GM12873 (cell line): ENCODE results near the gene FAM234B.

ENCODE experiments used
- CTCF ChIP-seq: IDR thresholded peaks from 2 replicates; pipeline ENCODE4 v1.5.1; 2012; ENCODE audit warnings: low read depth, mild to moderate bottlenecking, moderate library complexity, low read length, control low read depth; ENCODE audit not compliant: insufficient read depth; ENCODE audit errors: missing control alignments

Gene FAM234B

GRCh38 chr12:12999959-13000615 lies 44.1 kb upstream of the FAM234B start, which contains the start of gene HEBP1:
Gene HEBP1 (minus strand): TSS chr12:13000265. CDS start chr12:13000114, 151 bp downstream.
- no peak for TF ChIP-seq CTCF

- no peak for TF ChIP-seq CTCF
Measured at GRCh38 chr12:13000616-13000924, 43.6 kb upstream of the FAM234B start.

GRCh38 chr12:13000925-13001774 lies 43.0 kb upstream of the FAM234B start:
- peak; percentile 26 for TF ChIP-seq CTCF

- no peak for TF ChIP-seq CTCF
Measured at GRCh38 chr12:13001775-13002040, 42.5 kb upstream of the FAM234B start.

GRCh38 chr12:13002301-13003097 lies 41.7 kb upstream of the FAM234B start:
- no peak for TF ChIP-seq CTCF

- no peak for TF ChIP-seq CTCF
Measured at GRCh38 chr12:13004361-13004760, 39.8 kb upstream of the FAM234B start.

- no peak for TF ChIP-seq CTCF
Measured at GRCh38 chr12:13004986-13005385, 39.2 kb upstream of the FAM234B start.
